Activated CD8-positive, alpha-beta memory T cell treated with anti-CD3 and anti-CD28 coated beads for 24 hours (primary cell): ENCODE results near the gene TUBA4B.
"Not testable (repeated sequence)": the region's sequence is repeated elsewhere in the genome, so short reads cannot be mapped to it uniquely, and the experiment has no call there.

Experiments used
- DNase-seq: peaks from one replicate; pipeline ENCODE4 v3.0.0-alpha.2; 2020

TUBA4B gene

GRCh38 chr2:219249203-219249980 lies 3.7 kb upstream of the TUBA4B start:
- no peak for DNase-seq

GRCh38 chr2:219250049-219250781 lies 2.8 kb upstream of the TUBA4B start:
- no peak for DNase-seq

GRCh38 chr2:219251656-219252055 lies 1.4 kb upstream of the TUBA4B start:
- no peak for DNase-seq

- DNase-seq: peak; percentile 70
Measured at GRCh38 chr2:219252084-219252483, 959 bp upstream of the TUBA4B start.

- DNase-seq: peak; percentile 77
Measured at GRCh38 chr2:219252570-219252899, 508 bp upstream of the TUBA4B start.

- DNase-seq: peak; percentile 95
Measured at GRCh38 chr2:219253753-219254589, 928 bp downstream of the TUBA4B start, which contains the start of gene TUBA4A. TSS of gene TUBA4A (minus strand) at chr2:219253918. CDS start at chr2:219253858, 60 bp downstream.

GRCh38 chr2:219254590-219255201 lies 1.7 kb downstream of the TUBA4B start:
- DNase-seq: peak; percentile 83

GRCh38 chr2:219258942-219259341 lies 5.9 kb downstream of the TUBA4B start:
- not testable (repeated sequence) for DNase-seq

GRCh38 chr2:219261024-219261855 lies 8.2 kb downstream of the TUBA4B start:
- no peak for DNase-seq

GRCh38 chr2:219266232-219266631 lies 13.2 kb downstream of the TUBA4B start:
- no peak for DNase-seq

- no peak for DNase-seq
Measured at GRCh38 chr2:219266886-219267285, 13.8 kb downstream of the TUBA4B start.

GRCh38 chr2:219268294-219268693 lies 15.3 kb downstream of the TUBA4B start:
- no peak for DNase-seq

- DNase-seq: no peak
Measured at GRCh38 chr2:219269362-219270054, 16.5 kb downstream of the TUBA4B start.

- no peak for DNase-seq
Measured at GRCh38 chr2:219270055-219270372, 17.0 kb downstream of the TUBA4B start.

GRCh38 chr2:219271021-219271420 lies 18.0 kb downstream of the TUBA4B start:
- no peak for DNase-seq

GRCh38 chr2:219272356-219272755 lies 19.3 kb downstream of the TUBA4B start:
- no peak for DNase-seq

GRCh38 chr2:219272995-219273394 lies 20.0 kb downstream of the TUBA4B start:
- no peak for DNase-seq

- DNase-seq: no peak
Measured at GRCh38 chr2:219273937-219274336, 20.9 kb downstream of the TUBA4B start.

- no peak for DNase-seq
Measured at GRCh38 chr2:219274361-219274921, 21.4 kb downstream of the TUBA4B start.

- DNase-seq: peak; percentile 92
Measured at GRCh38 chr2:219277703-219278654, 24.9 kb downstream of the TUBA4B start.
